ENCODE measurements around the gene SPAG16. TPM values are rescaled to one million over a fixed set of nuclear protein-coding genes. Genes with fewer than 3 reads are reported as not detected.

The SPAG16 gene
- total RNA-seq, 2 experiments from 2014 or later, result 11.1 to 12.5 TPM

DNA sequence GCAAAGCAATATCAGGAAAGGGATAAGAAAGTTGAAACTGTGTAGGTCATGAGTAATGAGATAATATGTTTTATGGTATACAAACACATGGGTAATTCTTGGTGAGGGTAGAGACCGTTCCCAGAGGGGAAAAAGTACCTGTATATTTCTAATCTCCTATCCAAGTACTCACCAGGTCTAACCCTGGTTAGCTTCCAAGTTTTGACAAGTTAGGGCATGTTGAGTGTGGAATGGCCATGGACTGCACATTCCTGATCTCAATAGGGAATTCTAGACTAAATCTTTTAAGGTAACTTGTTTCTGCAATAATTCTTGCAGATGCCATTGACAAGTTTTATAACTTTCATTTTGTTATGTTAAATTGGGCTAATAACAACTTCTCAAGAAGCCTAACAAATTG is 216.6 kb downstream of the SPAG16 start:
- Mint-ChIP-seq H3K36me3 (ENCODE audit: low read depth) (no peaks in the 10 kb centered on the region), H3K27ac (no peak overlapping the region), H3K9me3 (ENCODE audit: insufficient read depth) (no peaks in the 10 kb centered on the region), H3K4me1 (ENCODE audit: low read depth) (no peaks in the 10 kb centered on the region), H3K4me3 (no peak overlapping the region), H3K27me3 (ENCODE audit: low read depth) (no peaks in the 10 kb centered on the region)
- ChIA-PET CTCF (no interaction called here), POLR2A (no interaction called here)
- ATAC-seq (no peak), DNase-seq (no peak)

DNA sequence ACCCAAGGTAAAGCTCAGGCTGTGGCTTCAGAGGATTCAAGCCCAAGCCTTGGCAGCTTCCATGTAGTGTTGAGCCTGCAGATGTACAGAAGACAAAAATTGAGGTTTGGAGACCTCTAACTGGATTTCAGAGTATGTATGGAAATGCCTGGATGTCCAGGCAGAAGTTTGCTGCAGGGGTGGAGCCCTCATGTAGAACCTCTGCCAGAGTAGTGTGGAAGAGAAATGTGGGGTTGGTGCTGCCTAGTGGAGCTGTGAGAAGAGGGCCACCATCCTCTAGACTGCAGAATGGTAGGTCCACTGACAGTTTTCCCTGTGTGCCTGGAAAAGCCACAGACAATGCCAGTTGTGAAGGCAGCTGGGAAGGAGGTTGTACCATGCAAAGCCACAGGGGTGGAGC is 239.9 kb downstream of the SPAG16 start:
- no peaks in the 10 kb centered on the region for H3K4me1 Mint-ChIP-seq (ENCODE audit: low read depth)
- peaks cover 10% of the 10 kb centered on the region for H3K9me3 Mint-ChIP-seq (ENCODE audit: insufficient read depth)
- no peak overlapping the region for H3K4me3 Mint-ChIP-seq
- POLR2A ChIA-PET, result interaction anchor here (0.6 kb wide), 1 partner anchor 89 kb away, joined by 3 read pairs; no protein-coding TSS in a partner anchor
- H3K27me3 Mint-ChIP-seq (ENCODE audit: low read depth), result no peaks in the 10 kb centered on the region
- no peaks in the 10 kb centered on the region for H3K36me3 Mint-ChIP-seq (ENCODE audit: low read depth)
- DNase-seq (no peak), ATAC-seq (no peak)
- CTCF ChIA-PET, result no interaction called here
- H3K27ac Mint-ChIP-seq, result no peak overlapping the region

DNA sequence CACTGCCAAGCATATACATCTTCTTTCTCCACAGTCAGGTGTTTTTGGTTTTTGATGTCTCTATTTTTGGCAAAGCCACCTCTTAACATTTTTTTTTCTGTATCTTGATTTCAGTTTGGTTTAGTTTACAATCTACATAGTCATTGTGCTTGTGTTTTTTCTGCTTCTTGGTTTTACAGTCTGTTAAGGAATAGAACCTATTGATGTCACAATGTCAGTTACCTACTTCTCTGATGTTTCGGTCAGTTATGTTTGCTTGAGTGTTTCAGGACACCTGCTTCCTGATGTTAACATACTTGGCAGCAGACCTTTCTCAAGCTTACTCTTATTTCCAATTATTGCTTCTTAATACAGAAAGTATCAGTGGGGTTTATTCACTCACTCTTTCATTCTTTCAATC is 253.3 kb downstream of the SPAG16 start:
- CTCF ChIA-PET, result no interaction called here
- Mint-ChIP-seq H3K27me3 (ENCODE audit: low read depth) (no peaks in the 10 kb centered on the region), H3K36me3 (ENCODE audit: low read depth) (no peaks in the 10 kb centered on the region), H3K9me3 (ENCODE audit: insufficient read depth) (no peaks in the 10 kb centered on the region), H3K27ac (no peak overlapping the region), H3K4me1 (ENCODE audit: low read depth) (no peaks in the 10 kb centered on the region), H3K4me3 (no peak overlapping the region)
- POLR2A ChIA-PET, result no interaction called here
- no peak for DNase-seq
- no peak for ATAC-seq

DNA sequence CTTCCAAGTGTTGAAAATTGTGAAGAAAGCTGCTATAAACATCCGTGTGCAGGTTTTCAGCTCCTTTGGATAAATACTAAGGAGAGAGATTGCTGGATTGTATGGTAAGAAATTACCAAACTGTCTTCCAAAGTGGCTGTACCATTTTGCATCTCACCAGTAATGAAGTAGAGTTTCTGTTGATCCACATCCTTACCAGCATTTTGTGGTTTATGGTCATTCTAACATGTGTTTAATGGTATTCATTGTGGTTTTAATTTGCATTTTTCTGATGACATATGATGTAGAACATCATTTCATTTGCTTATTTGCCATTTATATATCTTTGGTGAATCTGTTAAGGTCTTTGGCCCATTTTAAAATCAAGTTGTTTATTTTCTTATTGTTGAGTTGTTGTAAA is 260.7 kb downstream of the SPAG16 start:
- ATAC-seq (no peak), DNase-seq (no peak)
- Mint-ChIP-seq H3K9me3 (ENCODE audit: insufficient read depth) (no peaks in the 10 kb centered on the region), H3K27me3 (ENCODE audit: low read depth) (no peaks in the 10 kb centered on the region), H3K4me3 (no peak overlapping the region), H3K27ac (no peak overlapping the region), H3K36me3 (ENCODE audit: low read depth) (no peaks in the 10 kb centered on the region), H3K4me1 (ENCODE audit: low read depth) (no peaks in the 10 kb centered on the region)
- CTCF ChIA-PET, result no interaction called here
- POLR2A ChIA-PET, result no interaction called here

DNA sequence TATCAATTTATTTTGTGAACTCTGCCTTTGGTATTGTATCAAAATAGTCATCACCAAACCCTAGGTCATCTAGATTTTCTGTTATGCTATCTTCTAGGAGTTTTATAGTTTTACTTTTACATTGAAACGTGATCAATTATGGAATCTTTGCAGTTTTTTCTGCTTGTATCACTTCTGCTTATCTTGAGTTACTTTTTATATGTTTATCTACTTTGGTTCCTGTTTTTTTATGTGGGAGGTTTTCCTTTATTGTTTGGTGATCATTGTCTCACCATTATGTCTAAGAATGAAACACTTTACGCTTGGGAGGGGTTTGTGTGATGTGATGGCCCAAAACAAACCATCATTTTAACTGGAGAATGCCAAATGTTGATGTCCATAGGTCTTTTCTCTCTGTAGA is 261.2 kb downstream of the SPAG16 start:
- Mint-ChIP-seq H3K36me3 (ENCODE audit: low read depth) (no peaks in the 10 kb centered on the region), H3K27me3 (ENCODE audit: low read depth) (no peaks in the 10 kb centered on the region), H3K4me1 (ENCODE audit: low read depth) (no peaks in the 10 kb centered on the region), H3K4me3 (no peak overlapping the region), H3K27ac (no peak overlapping the region), H3K9me3 (ENCODE audit: insufficient read depth) (no peaks in the 10 kb centered on the region)
- ChIA-PET POLR2A (no interaction called here), CTCF (no interaction called here)
- ATAC-seq (no peak), DNase-seq (no peak)

DNA sequence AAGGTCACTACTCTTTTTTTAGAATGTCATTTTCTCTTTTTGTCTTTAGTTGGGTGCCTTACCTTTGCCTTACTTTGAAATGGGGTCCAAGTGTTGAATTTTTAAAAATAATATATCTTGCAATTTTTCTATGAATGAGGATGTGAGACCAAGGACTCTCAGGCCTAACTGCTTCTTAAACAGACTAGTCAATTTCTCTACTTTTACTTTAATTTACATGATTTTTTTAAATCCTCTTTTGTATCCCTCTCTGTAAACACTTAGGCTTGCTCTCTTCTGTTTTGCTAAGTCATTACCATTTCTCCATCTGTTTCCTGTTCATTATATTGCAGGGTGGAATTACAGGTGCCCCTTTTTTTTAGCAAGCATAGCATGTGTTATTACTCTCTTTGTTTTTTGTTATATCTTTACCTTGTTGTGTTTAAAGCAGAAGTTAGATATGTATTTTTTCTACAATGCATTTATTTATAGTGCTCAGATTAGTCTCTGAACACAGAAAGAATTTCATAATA is 261.8 kb downstream of the SPAG16 start:
- H3K9me3 Mint-ChIP-seq (ENCODE audit: insufficient read depth), result no peaks in the 10 kb centered on the region
- H3K36me3 Mint-ChIP-seq (ENCODE audit: low read depth), result no peaks in the 10 kb centered on the region
- no peak overlapping the region for H3K27ac Mint-ChIP-seq
- H3K27me3 Mint-ChIP-seq (ENCODE audit: low read depth), result no peaks in the 10 kb centered on the region
- ATAC-seq (no peak), DNase-seq (no peak)
- H3K4me3 Mint-ChIP-seq, result no peak overlapping the region
- POLR2A ChIA-PET, result no interaction called here
- no peaks in the 10 kb centered on the region for H3K4me1 Mint-ChIP-seq (ENCODE audit: low read depth)
- CTCF ChIA-PET, result no interaction called here

DNA sequence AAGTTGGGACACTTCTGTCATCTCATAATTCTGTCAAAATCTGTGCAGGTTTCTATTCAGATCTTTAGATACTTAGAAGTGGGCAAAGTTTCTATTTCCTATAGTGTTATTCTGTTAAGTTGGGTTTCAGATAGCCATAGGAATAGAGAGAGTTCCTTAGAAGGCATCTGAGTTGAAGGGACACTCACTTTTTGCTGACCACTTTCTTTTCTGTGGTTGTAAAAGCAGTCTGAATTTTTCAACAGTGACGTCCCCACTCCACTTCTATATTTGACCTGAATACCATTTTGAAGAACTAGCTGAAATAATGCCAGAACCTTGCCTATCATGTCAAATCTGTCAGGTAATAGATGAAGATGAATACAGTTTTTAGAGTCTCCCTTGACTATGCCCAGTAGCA is 267.3 kb downstream of the SPAG16 start:
- H3K27me3 Mint-ChIP-seq (ENCODE audit: low read depth), result no peaks in the 10 kb centered on the region
- ATAC-seq (no peak), DNase-seq (no peak)
- H3K36me3 Mint-ChIP-seq (ENCODE audit: low read depth), result no peaks in the 10 kb centered on the region
- ChIA-PET CTCF (no interaction called here), POLR2A (no interaction called here)
- H3K4me3 Mint-ChIP-seq, result no peak overlapping the region
- no peaks in the 10 kb centered on the region for H3K4me1 Mint-ChIP-seq (ENCODE audit: low read depth)
- no peak overlapping the region for H3K27ac Mint-ChIP-seq
- H3K9me3 Mint-ChIP-seq (ENCODE audit: insufficient read depth), result no peaks in the 10 kb centered on the region

DNA sequence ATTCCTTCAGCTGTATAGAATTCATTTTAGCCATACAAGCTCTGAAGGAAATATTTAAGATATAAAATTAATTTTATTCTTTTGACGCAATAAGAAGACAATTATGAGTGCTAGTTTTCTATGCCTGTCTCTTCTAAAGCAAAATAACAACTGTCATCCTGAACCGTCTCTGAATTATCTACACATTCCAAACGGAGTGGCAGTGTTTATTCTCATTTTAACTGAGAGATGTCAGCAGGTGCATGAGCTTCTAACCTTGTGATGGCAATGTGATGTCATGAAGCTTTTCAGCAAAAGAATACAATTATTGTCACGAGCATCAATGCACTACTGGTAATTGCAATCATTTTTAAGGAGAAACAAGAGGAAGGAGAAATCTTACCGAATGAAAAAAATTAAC is 274.8 kb downstream of the SPAG16 start:
- Mint-ChIP-seq H3K9me3 (ENCODE audit: insufficient read depth) (no peaks in the 10 kb centered on the region), H3K4me3 (no peak overlapping the region), H3K36me3 (ENCODE audit: low read depth) (no peaks in the 10 kb centered on the region), H3K27me3 (ENCODE audit: low read depth) (no peaks in the 10 kb centered on the region), H3K4me1 (ENCODE audit: low read depth) (no peaks in the 10 kb centered on the region), H3K27ac (no peak overlapping the region)
- ATAC-seq (no peak), DNase-seq (no peak)
- ChIA-PET POLR2A (no interaction called here), CTCF (no interaction called here)

DNA sequence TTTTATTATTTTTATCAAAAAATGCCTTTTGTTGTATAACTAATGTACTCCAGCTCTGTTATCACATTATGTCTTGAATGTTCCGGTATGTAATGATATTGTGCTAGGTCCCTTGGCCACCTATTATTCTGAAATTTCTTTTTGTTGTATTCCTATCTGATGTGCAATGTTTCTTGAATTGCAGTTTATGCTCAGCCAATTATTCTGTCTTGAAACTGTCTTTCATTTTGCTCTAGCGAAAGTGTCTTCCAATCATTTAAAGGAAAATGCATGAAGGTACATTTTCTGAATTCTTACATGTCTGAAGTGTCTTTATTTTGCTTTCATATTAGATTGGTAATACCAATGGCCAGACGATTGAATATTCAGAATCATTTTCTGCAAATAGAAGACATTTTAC is 277.5 kb downstream of the SPAG16 start:
- H3K36me3 Mint-ChIP-seq (ENCODE audit: low read depth), result no peaks in the 10 kb centered on the region
- H3K9me3 Mint-ChIP-seq (ENCODE audit: insufficient read depth), result no peaks in the 10 kb centered on the region
- DNase-seq (no peak), ATAC-seq (no peak)
- no peaks in the 10 kb centered on the region for H3K27me3 Mint-ChIP-seq (ENCODE audit: low read depth)
- no peak overlapping the region for H3K27ac Mint-ChIP-seq
- no peak overlapping the region for H3K4me3 Mint-ChIP-seq
- H3K4me1 Mint-ChIP-seq (ENCODE audit: low read depth), result no peaks in the 10 kb centered on the region
- ChIA-PET CTCF (no interaction called here), POLR2A (no interaction called here)

DNA sequence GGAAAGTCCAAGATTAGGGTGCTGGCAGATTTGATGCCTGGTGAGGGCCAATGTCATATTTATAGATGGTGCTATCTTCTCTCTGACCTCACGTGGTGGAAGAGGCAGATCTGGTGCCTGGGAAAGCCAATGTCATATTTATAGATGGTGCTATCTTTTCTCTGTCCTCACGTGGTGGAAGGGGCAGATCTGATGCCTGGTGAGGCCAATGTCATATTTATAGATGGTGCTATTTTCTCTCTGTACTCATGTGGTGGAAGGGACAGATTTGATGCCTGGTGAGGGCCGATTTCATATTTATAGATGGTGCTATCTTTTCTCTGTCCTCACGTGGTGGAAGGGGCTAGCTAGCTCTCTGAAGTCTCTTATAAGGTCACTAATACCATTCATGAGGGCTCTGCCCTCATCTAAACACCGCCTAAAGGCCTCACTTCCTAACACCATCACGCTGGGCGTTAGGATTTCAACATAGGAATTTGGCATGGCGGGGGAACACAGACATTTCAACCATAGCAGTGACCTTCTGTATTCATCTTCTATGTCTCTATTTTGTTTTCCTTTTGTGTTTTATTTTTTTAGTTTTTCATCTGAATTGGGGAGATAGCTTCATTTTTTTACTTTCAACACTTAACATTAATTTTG is 278.4 kb downstream of the SPAG16 start:
- H3K9me3 Mint-ChIP-seq (ENCODE audit: insufficient read depth), result no peaks in the 10 kb centered on the region
- no peaks in the 10 kb centered on the region for H3K4me1 Mint-ChIP-seq (ENCODE audit: low read depth)
- H3K36me3 Mint-ChIP-seq (ENCODE audit: low read depth), result no peaks in the 10 kb centered on the region
- CTCF ChIA-PET, result no interaction called here
- no peaks in the 10 kb centered on the region for H3K27me3 Mint-ChIP-seq (ENCODE audit: low read depth)
- H3K27ac Mint-ChIP-seq, result no peak overlapping the region
- POLR2A ChIA-PET, result no interaction called here
- ATAC-seq, result no peak
- no peak overlapping the region for H3K4me3 Mint-ChIP-seq
- DNase-seq, result no peak

DNA sequence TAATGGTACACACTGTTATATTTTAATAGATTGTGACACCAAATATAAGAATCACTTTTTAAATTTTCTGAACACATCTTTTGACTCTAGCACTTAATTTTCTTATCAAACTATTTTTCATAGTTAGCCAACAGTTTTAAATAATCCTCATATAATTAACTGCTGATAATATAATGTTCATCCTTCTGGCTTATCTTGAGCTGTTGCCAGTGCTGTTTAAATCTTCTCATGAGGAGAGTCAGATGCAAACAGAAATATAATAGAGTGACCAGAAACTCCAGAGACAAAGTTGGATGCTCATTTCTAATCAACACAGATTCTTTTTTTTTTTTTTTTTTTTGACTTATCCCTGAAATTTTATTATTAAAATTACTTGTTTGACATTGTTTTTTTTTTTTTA is 282.6 kb downstream of the SPAG16 start:
- Mint-ChIP-seq H3K27me3 (ENCODE audit: low read depth) (no peaks in the 10 kb centered on the region), H3K4me3 (no peak overlapping the region), H3K9me3 (ENCODE audit: insufficient read depth) (no peaks in the 10 kb centered on the region), H3K36me3 (ENCODE audit: low read depth) (no peaks in the 10 kb centered on the region), H3K27ac (no peak overlapping the region), H3K4me1 (ENCODE audit: low read depth) (no peaks in the 10 kb centered on the region)
- ChIA-PET POLR2A (no interaction called here), CTCF (no interaction called here)
- DNase-seq (no peak), ATAC-seq (no peak)

DNA sequence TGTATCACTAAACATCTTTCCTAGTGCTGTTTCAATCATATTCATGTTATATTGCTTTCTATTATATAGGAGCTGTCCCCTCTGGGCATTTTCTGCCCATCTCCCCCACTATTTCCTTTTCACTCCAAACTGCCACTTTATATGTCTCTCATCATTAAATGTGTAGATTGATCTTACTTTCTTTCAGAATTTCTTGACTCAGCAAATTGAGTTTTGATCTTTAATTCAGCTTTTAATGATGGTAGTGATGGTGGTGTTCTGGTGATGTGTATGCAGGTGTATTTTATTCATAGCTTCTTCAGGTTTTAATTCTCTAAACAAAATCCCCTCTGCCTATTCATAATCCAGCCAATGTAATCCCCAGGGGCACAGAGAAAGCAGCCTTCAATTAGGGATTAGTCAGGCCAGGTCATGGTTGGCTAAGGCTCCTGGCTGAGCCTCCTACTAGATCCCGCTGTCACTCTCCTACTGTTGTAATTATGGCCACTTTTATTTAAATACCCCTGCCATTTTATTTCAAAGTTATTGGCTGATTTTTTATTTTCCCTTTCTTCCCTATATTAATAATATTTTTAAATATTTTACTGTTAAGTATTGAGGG is 325.4 kb downstream of the SPAG16 start:
- CTCF ChIA-PET, result no interaction called here
- no peak for ATAC-seq

More for the DNA sequence above, 325.4 kb downstream of the SPAG16 start:
- Mint-ChIP-seq H3K9me3 (ENCODE audit: insufficient read depth) (no peaks in the 10 kb centered on the region), H3K27me3 (ENCODE audit: low read depth) (no peaks in the 10 kb centered on the region), H3K27ac (no peak overlapping the region), H3K36me3 (ENCODE audit: low read depth) (no peaks in the 10 kb centered on the region), H3K4me1 (ENCODE audit: low read depth) (no peaks in the 10 kb centered on the region), H3K4me3 (no peak overlapping the region)
- POLR2A ChIA-PET, result no interaction called here
- DNase-seq, result no peak
